Hematopoietic multipotent progenitor cell treated with erythropoietin and hydrocortisone succinate and interleukin-3 and kit ligand, for 6 days (in vitro differentiated cells): Measurements from ENCODE around the gene PTPRN2.
"Not testable (repeated sequence)": the region's sequence is repeated elsewhere in the genome, so short reads cannot be mapped to it uniquely, and the experiment has no call there.

ENCODE experiments used
- DNase-seq: peaks from one replicate; pipeline ENCODE4 v3.0.0-alpha.2; 2015

Gene PTPRN2

DNA sequence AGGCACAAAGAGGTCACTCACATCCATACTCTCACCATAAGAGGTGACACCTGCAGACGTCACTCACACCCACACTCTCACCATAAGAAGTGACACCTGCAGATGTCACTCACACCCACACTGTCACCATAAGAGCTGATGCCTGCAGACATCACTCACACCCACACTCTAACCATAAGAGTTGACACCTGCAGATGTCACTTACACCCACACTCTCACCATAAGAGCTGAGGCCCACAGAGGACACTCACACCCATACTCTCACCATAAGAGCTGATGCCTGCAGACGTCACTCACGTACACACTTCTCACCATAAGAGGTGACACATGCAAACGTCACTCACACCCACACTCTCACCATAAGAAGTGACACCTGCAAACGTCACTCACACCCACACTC is 255.1 kb downstream of the PTPRN2 start:
- not testable (repeated sequence) for DNase-seq

DNA sequence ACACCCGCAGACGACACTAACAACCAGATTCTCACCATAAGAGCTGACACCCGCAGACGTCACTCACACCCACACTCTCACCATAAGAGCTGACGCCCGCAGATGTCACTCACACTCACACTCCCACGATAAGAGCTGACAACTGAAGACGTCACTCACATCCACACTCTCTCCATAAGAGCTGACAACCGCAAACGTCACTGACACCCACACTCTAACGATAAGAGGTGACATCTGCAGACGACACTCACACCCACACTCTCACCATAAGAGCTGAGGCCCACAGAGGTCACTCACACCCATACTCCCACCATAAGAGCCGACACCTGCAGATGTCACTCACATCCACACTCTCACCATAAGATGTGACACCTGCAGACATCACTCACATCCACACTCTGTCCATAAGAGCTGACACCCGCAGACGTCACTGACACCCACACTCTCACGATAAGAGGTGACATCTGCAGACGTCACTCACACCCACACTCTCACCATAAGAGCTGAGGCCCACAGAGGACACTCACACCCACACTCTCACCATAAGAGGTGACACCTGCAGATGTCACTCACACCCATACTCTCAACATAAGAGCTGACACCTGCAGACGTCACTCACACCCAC is 255.7 kb downstream of the PTPRN2 start:
- not testable (repeated sequence) for DNase-seq

DNA sequence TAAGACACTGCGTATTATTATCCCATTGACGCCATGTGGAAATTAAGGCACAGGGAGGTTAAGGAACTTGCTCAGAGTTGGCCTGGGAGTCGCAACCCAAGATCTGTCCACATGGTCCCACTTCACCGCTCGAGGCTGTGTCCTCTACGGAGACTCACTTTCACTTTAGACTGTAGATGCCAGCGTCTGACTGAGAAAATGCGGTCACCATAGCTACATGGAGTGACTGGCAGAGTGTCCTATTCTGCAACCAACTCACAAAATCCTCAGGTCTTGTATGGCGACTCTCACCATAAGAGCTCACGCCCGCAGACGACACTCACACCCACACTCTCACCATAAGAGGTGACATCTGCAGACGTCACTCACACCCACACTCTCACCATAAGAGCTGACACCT is 257.9 kb downstream of the PTPRN2 start:
- no peak for DNase-seq

DNA sequence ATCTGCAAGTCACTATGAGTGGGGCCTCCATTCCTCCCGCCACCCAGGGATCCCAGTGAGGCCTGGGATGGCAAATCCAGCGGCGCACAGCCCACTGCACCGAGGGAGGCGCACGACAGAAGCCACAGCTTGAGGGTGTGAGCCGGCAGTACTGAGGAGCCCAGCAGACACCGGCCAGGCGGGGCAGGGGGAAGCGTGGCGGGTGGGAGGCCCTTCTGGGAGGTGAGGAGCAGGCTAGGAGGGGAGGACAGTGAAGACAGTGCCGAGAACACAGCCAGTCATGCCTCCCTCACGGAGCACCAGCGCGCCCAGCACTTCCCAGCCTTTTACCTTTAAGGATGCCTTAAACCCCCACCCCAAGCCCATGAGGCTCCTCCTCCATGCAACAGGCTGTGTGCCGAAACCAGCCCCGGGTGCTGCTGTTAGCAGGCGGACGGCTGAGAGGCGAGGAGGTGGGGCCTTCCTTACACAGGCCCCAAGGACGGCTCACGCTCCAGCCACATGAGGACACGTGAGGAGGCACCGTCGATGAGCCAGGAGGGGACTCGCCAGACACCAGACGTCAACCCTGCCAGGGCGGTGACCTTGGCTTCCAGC is 258.5 kb downstream of the PTPRN2 start:
- DNase-seq, result no peak

DNA sequence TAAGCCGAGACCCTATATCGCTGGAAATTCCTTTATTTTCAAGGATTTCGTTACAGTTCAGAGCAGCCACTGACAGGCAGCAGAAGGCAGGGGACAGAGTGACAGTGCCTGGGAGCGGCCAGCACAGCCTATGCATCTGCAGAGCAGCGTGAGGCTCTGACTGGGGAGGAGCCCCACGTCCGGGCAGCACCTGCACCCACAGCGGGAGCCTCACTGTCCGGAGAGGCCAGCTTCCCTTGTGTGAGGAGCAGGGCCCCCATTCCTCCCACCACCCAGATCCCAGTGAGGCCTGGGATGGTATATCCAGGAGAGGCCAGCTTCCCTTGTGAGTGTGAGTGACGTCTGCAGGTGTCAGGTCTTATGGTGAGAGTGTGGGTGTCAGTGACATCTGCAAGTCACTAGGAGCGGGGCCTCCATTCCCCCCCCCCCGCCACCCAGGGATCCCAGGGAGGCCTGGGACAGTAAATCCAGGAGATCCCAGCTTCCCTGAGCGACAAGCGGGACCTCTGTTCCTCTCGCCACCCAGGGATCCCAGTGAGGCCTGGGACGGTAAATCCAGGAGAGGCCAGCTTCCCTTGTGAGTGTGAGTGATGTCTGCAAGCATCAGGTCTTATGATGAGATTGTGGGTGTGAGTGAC is 259.1 kb downstream of the PTPRN2 start:
- DNase-seq, result no peak

DNA sequence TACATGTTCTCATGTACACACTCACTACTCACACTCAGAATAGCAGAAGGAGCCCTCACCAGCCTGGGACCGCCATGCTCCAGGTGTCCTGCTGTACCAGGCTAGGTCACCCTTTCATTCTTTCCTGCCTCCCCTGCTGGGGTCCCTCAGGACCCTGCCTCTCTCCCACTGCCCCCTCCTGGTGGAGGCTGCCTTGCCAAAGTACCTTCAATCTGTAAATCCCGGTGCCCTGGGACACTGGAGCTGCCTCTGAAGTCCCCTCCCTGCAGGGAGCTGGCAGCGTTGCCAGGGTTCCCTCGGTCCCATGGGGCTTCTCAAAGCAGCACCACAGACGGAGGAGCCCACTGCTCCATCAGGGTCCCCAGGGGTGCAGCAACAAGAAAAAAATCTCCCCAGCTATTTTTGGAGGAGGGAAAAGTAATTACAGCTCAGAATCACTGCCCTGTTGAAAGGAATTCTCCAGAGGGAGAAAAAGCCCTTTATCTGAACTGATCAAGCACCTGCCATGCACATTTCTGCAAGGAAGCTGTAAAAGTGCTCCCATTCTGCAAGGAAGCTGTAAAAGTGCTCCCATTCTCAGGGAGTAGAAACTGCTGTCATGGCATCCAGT is 259.9 kb downstream of the PTPRN2 start:
- no peak for DNase-seq

DNA sequence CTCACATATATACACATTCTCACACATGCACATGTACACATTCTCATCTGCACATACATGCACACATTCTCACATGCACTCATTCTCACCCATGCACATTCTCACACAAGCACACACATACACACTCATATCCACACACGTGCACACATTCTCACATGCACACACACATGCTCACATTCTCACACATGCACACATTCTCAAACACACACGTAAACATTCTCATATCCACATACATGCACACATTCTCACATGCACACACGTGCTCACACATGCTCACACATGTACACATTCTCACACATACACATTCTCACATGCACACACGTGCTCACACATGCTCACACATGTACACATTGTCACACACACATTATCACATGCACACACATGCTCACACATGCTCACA is 260.6 kb downstream of the PTPRN2 start:
- DNase-seq, result no peak

DNA sequence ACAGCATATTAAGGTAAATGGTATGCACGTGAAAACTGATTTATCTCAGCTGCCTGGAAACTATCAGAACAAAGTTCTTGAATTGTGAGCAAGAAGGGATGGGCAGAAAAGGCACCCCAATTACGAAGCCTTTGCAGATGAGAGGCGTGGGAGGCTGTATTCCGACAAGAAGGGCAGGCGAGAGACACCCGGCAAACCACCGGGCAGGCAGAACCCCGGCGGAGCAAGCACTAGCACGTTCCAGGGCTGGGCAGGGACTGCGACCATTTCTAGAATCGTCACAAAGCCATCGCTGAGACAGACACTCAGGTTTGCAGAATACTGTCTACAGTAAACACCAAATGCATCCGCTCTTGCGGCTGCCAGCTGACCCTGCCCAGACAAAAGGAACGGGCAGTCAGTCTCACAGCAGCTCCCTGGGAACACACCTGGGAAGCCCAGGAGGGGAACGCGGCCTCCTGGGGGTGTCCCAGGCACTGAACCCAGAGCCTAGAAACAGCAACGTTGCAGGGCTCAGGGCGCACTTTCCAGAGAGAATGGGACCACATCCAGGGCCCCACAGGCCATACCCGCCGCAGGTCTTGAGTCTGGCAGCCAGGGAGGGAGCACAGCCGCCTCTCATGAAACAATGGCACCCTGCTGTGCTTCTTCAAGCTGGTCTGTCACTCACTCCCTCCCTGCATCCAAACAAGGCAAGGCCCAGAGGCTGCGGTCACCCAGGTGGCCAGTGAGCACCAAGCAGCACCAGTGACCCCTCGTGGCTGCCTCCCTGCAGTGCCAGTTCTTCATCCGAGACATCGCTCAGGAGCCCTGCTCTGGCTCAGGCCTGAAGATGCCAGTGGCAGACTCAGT is 261.9 kb downstream of the PTPRN2 start:
- DNase-seq, result no peak

DNA sequence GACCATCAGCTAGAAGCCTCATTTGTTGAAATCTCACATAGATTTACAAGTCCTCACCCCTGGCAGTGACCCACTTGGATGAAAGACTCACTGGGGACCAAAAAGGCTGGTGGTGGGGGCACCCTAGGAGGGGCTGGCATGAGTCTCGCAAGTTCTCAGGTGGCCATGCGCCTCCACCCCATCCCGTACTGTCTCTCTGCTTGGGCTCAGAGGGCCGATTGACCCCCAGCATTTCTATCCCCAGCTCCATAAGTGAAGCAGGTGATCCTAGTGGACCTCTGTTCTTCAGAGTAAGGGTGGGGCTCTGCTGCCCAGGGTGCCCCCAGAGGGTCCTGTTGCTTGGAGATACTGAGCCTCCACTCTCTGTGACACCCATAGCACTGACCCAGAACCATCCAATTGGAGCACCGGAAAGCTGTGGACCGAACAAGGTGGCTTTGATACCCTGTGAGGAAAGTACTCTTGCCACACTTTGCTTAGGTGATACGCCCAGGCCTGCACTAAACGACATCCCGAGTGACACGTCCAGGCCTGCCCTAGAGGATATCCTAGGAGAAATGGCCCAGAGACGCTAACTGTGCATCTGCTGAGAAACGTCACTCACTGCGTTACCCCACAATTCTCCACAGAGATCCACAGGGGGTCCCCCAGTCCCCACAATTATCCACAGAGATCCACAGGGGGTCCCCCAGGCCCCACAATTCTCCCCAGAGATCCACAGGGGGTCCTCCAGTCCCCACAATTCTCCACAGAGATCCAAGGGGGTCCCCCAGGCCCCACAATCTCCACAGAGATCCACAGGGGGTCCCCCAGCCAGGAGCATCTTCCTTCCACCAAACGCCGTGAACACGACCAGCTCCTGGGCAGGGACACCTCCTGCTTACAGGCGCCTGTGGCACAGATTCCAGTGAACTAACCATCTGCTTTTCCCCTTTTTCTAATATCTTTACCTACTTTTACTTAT is 262.9 kb downstream of the PTPRN2 start:
- no peak for DNase-seq

DNA sequence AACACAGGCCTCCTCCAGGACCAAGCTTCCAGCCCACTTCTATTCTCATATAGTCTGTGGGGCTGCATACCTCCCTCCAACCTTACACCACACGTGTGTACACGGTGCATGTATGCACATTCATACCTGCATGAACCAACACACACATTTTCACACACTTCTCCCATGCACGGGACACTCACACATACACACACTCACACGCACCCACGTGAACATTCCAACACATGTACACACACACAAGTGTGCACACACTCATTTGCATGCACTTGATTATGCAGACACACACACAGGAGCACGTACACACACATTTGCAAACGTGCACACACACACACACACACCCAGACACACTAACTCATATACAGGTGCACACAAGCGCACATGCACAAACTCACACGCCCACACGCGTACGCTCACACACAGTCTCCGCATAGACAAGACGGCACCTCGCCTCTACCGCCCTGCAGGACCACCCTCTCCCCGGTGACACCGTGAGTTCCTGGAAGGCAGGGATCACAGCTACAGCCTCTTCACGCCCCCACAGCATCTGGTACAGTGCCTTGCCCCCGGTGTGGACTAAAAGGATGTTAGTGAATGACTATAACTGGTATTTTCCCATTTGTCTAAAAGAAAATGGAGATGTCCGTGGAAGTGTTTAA is 263.8 kb downstream of the PTPRN2 start:
- DNase-seq, result no peak

DNA sequence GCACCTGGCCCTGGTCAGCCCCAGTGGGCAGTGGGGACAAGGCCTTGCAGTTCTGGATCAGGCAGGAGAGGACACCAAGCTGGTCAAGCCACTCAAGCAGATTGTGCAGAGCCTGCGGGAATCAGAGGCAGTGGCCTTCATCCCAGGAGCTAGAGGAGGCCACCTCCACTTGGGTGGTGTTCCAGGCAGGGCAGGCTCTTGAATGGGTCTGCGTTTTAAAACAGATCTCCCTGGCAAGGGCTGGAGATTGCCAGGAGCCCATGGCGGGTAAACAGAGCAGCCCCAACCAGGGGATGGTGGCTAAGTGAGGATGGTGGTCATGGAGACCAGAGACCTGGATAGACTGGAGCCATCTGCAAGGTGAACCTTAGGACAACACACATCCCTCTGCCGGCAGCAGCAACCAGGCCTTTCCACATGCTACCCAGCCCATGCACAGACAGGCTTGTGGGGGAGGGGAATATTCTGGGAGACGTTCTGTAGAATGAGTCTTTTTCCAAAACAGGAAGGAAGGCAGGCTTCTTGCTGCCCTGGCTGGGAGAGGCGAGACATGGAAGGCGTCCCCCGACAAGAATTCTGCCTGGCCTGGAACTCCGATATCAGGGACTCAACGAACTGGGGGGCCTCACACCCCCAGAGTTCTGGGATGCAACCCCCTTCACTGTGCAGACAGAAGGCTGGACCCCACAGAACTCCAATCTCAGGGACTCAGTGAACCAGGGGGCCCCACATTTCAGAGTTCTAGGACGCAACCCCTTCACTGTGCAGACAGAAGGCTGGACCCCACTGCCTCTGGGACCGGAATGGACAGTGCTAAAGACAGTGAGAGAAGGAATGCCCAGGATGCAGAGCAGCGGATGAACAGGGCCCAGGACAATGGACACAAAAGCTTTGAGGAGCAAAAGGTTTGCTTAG is 264.8 kb downstream of the PTPRN2 start:
- no peak for DNase-seq

DNA sequence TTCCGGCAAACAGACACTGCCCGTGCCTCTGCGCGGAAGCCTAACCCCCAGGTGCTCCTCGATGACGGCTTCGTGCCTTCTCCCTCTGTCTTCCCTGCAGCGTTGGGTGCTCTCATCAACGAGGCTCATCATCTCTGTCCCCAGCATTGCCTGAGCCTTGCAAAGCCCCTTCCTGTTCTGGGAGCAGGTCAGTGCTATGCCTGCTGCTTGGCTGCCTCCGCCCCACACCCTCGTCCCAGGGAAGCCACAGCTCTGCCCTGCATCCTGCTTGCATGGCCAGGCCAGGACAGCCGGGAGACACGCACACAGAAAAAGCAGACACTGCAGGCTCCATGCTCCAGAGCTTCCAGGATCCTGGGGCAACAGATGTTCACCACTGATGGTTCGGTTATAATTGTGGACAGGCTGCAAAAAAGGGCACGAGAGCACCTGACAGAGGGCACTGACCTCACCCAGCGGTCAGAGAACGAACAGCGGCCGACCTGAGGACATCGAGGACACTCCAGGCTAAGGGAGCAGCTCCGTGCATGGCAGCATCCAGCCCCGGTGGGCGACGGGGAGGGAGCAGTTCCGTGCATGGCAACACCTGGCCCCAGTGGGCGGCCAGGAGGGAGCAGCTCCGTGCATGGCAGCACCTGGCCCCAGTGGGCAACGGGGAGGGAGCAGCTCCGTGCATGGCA is 265.5 kb downstream of the PTPRN2 start:
- DNase-seq, result no peak

DNA sequence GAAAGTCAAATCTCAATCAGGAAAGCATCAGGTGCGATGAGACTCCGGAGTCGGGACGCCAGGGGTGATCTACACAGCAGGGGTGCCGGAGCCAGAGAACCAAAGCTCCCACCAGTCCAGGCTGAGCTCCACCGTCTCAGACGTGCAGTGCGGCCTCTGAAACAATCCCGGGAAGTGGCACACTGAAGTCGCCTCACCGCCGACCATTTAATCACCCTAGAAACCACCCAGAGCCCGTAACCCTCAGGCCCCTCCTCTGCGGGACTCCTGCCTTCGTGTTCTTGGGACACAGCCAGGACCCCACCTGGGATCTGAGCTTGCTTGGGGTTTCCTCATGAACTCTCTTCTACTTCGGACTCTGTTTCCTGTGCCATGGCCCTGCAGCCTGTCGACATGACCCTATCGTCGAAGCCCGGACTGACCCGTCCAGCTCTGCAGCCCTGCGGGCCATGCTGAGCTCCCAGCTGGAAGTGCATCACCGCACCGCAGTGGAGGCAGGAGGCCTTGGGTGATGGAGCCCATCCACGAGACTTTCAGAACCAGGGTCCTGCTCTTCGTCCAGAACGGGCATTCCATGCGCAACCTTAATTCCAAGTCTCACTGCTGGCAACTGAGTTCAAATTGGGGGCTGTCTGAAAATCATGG is 266.4 kb downstream of the PTPRN2 start:
- DNase-seq, result no peak

DNA sequence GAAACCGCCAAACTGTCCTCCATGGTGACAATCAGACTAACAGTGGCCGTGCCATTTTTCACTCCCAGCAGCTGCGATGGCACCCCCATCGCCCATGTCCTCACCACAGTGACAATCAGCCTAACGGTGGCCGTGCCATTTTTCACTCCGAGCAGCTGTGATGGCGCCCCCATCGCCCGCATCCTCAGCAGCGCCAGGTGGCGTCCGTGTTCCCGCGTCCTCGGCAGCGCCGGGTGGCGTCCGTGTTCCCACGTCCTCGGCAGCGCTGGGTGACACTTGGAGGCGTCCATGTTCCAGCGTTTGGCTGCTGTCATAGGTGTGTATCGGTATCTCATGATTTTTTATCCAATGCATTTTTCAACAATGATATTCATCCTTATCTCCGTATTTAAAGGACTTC is 267.3 kb downstream of the PTPRN2 start:
- no peak for DNase-seq

DNA sequence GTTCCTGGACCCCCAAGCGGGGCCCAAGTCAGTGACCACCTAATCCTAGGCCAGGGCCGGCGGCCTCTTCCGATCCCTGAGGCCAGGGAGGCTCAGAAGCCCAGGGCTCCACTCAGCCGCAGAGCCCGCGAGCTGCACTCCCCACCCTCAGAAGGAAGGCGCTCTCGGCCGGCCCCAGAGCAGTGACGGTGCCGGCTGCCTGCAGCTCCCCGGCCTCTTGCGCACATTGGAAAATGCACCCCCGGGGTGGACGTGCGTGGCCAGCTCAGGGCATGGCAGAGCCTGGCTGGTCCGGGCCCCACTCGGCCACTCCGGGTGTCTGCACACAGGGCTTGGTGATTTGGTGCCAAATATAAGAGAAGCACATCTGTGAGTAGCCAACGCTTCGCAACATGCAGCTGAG is 269.1 kb downstream of the PTPRN2 start:
- DNase-seq, result no peak

DNA sequence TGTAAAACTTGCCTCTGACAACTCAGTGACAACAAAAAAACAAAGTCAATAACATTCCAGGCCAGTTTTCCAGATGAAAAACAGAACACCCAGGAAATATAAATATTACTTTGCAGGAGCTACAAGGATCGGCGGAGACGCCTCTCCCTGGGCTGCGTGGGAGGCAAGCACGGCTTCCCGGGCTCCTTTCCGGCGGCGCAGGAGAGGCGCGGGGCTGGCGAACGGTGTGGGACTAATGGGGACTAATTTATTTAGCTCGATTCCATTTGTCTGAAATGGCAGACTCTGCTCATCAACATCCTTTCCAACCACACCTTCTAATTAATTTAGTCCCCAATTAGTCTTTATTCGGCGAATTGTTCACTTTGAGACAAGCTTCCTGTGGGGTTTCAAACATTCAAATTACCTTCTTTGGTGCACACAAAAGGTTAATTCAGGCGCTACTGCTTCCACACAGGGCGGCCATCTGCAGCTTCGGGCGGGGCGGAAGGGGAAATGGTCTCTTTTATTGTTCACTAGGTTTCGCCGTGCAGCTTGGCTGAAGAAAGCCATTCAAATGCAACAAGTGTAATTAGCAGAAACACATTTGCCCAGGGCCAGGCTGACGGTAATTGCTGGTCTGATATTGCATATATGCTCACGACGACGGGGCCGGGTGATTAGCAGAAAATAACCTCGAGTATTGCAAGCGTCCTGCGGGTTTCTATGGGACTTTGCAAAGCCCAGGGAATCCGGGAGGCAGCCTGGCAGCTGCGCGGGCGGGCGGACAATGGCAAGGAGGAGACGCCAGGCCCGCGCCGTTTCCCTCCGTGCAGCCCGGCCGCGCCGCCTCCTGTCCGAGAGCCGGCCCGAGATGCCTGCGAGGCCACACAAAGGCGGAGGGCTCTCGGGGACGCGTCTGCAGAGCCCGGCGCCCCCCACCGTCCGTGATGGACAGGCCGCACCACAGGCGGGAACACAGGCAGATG is 270.1 kb downstream of the PTPRN2 start:
- DNase-seq, result no peak

DNA sequence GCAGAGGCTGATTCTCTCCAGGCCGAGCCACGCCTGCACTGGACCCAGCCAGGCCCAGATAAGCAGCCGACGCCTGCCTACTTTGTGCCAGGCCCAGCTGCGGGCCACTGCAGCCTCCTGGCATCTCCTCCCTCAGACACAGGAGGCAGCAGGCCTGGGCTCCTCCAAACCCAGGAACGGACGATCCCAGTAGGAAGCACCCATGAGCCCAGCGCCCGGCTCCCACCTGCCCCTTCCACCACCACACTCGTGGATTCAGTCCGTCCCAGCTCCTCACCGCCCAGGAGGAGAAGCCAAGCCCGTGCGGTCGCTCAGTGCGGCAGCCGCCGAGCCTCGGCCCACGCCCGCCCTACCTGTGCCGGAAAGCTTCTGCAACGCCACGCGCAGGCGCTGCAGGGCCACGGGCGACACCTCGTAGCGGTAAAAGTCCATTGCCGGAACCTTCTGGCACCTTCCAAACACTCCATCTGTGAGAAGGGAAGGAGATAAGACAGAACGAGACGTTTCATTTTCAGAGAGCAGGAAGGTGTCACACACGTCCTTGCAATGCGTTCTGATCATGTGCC is 271.1 kb downstream of the PTPRN2 start:
- no peak for DNase-seq

DNA sequence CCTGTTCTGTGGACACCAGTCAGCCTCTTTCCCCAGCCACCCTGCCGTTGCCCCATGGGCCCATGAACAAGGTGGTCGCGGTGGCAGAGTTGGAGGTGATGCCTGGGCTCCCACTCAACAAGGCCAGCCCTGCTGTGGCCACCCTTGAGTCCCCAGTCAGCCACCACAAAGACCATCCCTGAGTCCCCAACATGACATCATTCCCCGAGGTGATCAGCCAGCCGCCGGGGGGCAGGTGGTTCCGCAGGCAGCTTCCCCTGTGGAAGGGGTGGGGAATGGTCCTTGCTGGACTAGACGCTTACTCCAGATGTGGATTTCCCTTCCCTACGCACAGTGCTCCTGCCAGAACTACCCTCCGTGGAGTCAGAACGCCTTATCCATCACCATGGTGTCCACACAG is 271.7 kb downstream of the PTPRN2 start:
- DNase-seq, result no peak
